ENCODE data around the gene SEMA5B.

GRCh38 chr3:123005291-123005690 lies 22.3 kb downstream of the SEMA5B start:
- TF ChIP-seq CTCF (IDR thresholded peaks at IDR 0.05) (no peak), ZFX (IDR thresholded peaks at IDR 0.05; ENCODE audit: borderline replicate concordance) (no peak)
